Mesothelial cell of epicardium (in vitro differentiated cells): ENCODE results near the gene STX8. TPM values are rescaled to one million over a fixed set of nuclear protein-coding genes. Genes with fewer than 3 reads are reported as not detected.

ENCODE experiments used
- DNase-seq, 2 experiments: peaks; one replicate each; pipeline ENCODE4 v3.0.0; 2021; ENCODE audit warnings: low spot score in 2 of 2; ENCODE audit not compliant: unreplicated experiment in 2 of 2
- H3K27ac Mint-ChIP-seq: 2 replicates; pipeline ENCODE4 v1.8.0; 2021; ENCODE audit warnings: mixed read lengths
- H3K27me3 Mint-ChIP-seq: 2 replicates; pipeline ENCODE4 v1.8.0; 2021; ENCODE audit warnings: low read depth, mixed read lengths
- H3K36me3 Mint-ChIP-seq: 2 replicates; pipeline ENCODE4 v1.8.0; 2021; ENCODE audit warnings: mixed read lengths
- H3K4me1 Mint-ChIP-seq: 2 replicates; pipeline ENCODE4 v1.8.0; 2021; ENCODE audit warnings: mixed read lengths
- H3K4me3 Mint-ChIP-seq: 2 replicates; pipeline ENCODE4 v1.8.0; 2021; ENCODE audit warnings: mild to moderate bottlenecking, moderate library complexity, mixed read lengths
- H3K9me3 Mint-ChIP-seq: 2 replicates; pipeline ENCODE4 v1.8.0; 2021; ENCODE audit warnings: mixed read lengths
- CTCF ChIP-seq: fragments of 200-600 bp; sonication (generic); IDR thresholded peaks from one replicate; pipeline ENCODE4 v1.5.0; 2021; ENCODE audit warnings: antibody characterized with exemption; ENCODE audit not compliant: unreplicated experiment
- total RNA-seq: library from RNA; stranded (reverse); gene quantifications from 3 replicates; pipeline ENCODE4 v1.2.1, GENCODE V29; 2021

The STX8 gene
- total RNA-seq, 1 donor from 2014 or later, result 53.3 TPM

- Mint-ChIP-seq H3K4me1 (peaks cover 19% of the 10 kb centered on the region), H3K9me3 (no peaks in the 10 kb centered on the region), H3K36me3 (no peaks in the 10 kb centered on the region), H3K4me3 (no peak overlapping the region), H3K27me3 (peaks cover 10% of the 10 kb centered on the region), H3K27ac (no peak overlapping the region)
- no peak for DNase-seq
- TF ChIP-seq CTCF, result no peak
Measured at GRCh38 chr17:9235346-9235745, 340.3 kb downstream of the STX8 start.

- no peak for DNase-seq
- no peak overlapping the region for H3K27ac Mint-ChIP-seq
- peaks cover 10% of the 10 kb centered on the region for H3K27me3 Mint-ChIP-seq
- no peaks in the 10 kb centered on the region for H3K36me3 Mint-ChIP-seq
- H3K4me1 Mint-ChIP-seq, result peaks cover 16% of the 10 kb centered on the region
- H3K4me3 Mint-ChIP-seq, result no peak overlapping the region
- no peaks in the 10 kb centered on the region for H3K9me3 Mint-ChIP-seq
- no peak for TF ChIP-seq CTCF
Measured at GRCh38 chr17:9234389-9234945, 341.2 kb downstream of the STX8 start.

- DNase-seq, result no peak
- TF ChIP-seq CTCF, result no peak
- Mint-ChIP-seq H3K27me3 (peaks cover 9% of the 10 kb centered on the region), H3K36me3 (no peaks in the 10 kb centered on the region), H3K4me3 (no peak overlapping the region), H3K4me1 (peaks cover 9% of the 10 kb centered on the region), H3K9me3 (no peaks in the 10 kb centered on the region), H3K27ac (no peak overlapping the region)
Measured at GRCh38 chr17:9233761-9234160, 341.9 kb downstream of the STX8 start.

GRCh38 chr17:9233271-9233599 is 342.4 kb downstream of the STX8 start:
- Mint-ChIP-seq H3K27me3 (peaks cover 7% of the 10 kb centered on the region), H3K4me3 (no peak overlapping the region), H3K4me1 (peaks cover 7% of the 10 kb centered on the region), H3K36me3 (no peaks in the 10 kb centered on the region), H3K9me3 (no peaks in the 10 kb centered on the region), H3K27ac (no peak overlapping the region)
- DNase-seq, result no peak
- no peak for TF ChIP-seq CTCF

GRCh38 chr17:9232591-9233270 is 342.9 kb downstream of the STX8 start:
- Mint-ChIP-seq H3K36me3 (no peaks in the 10 kb centered on the region), H3K4me3 (no peak overlapping the region), H3K4me1 (peaks cover 7% of the 10 kb centered on the region), H3K27ac (no peak overlapping the region), H3K9me3 (no peaks in the 10 kb centered on the region), H3K27me3 (peaks cover 2% of the 10 kb centered on the region)
- DNase-seq, result peak in 1 of 2 experiments; percentile 53
- no peak for TF ChIP-seq CTCF
